ENCODE results near the gene SREBF1. TPM values are rescaled to one million over a fixed set of nuclear protein-coding genes. Genes with fewer than 3 reads are reported as not detected.
A peak's percentile ranks its signal among the peaks of the same experiment; 100 is the strongest.

The SREBF1 gene
- total RNA-seq, 3 donors from 2014 or later (not counting 1 experiment from before 2014, with no cell fraction given) = 80.7 to 208 (median 119) TPM

DNA sequence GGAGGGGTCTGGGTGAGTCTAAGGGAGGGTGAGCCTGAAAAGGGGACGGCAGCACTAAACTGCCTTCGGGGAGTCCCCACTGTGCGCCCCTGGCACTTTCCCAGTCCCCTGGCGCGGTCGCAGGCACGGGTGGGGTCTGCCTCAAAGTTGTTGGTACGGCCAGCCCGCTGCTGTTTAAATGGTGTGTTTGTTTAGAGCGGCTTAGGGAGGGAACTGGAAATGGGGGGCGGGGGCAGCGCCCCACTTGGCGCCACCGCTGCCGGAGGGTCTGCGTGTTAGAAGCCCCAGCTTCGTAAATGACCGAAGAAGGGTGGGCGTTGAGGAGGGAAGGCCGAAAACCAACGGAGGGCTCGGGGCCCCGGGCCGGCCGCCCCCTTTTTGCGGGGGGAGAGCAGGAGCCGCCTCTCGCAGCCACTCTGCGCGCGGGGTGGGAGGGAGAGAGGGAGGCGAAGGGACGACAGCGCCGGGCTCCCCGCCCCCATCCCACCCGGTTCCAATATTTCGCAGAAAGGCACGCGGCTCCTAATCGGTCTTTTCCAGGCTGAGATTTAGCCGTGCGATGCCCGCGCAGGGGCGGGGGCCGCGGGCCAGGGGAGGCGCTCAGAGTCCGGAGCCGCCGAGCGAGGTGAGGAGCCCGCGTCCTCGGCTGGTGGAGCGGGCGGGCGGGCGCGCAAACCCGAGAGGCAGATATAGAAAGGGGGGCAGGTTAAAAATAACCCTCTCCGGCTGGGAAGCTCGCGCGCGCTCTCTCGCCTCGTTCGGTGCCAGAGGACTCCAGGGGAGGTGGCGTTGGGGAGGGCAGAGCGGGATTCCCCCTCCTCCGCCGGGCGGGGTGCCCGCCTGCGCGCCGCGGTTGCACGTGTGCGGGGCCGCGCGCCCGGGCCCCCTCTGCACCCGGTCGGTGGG is 54.9 kb downstream of the SREBF1 start:
- H3K4me1 ChIP-seq (ENCODE audit: control insufficient read depth, insufficient read depth, low read length) = peaks cover 33% of the 10 kb centered on the region
- H3K27me3 Mint-ChIP-seq (ENCODE audit: low read depth in 2 of 2) = peaks cover 0 to 4% of the 10 kb centered on the region in 2 donors
- intact Hi-C loops (cut with micrococcal nuclease) = loop anchor here (2.0 kb wide), 1 partner anchor 29 kb away; no protein-coding TSS in a partner anchor
- ATAC-seq = peak; percentile 51 to 63 (median 59)
- H3K27ac Mint-ChIP-seq = peak overlapping the region in 1 of 2 donors; percentile 44
- H3K36me3 Mint-ChIP-seq = no peaks in the 10 kb centered on the region
- H3K27me3 ChIP-seq (ENCODE audit: control insufficient read depth, insufficient read depth, low read length) = no peaks in the 10 kb centered on the region
- TF ChIP-seq, protein P1, sequence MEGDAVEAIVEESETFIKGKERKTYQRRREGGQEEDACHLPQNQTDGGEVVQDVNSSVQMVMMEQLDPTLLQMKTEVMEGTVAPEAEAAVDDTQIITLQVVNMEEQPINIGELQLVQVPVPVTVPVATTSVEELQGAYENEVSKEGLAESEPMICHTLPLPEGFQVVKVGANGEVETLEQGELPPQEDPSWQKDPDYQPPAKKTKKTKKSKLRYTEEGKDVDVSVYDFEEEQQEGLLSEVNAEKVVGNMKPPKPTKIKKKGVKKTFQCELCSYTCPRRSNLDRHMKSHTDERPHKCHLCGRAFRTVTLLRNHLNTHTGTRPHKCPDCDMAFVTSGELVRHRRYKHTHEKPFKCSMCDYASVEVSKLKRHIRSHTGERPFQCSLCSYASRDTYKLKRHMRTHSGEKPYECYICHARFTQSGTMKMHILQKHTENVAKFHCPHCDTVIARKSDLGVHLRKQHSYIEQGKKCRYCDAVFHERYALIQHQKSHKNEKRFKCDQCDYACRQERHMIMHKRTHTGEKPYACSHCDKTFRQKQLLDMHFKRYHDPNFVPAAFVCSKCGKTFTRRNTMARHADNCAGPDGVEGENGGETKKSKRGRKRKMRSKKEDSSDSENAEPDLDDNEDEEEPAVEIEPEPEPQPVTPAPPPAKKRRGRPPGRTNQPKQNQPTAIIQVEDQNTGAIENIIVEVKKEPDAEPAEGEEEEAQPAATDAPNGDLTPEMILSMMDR (IDR thresholded peaks at IDR 0.05) = no peak
- peaks cover 32 to 37% of the 10 kb centered on the region in 2 donors for H3K4me1 Mint-ChIP-seq
- no peaks in the 10 kb centered on the region for H3K9me3 Mint-ChIP-seq
- no peak overlapping the region for H3K4me3 ChIP-seq (ENCODE audit: low read length)
- WGBS (ENCODE audit: insufficient coverage) = 5% methylated on average over 88 of the region's 88 CpGs
- DNase-seq = peak; percentile 33 to 74
- H3K4me3 Mint-ChIP-seq = peak overlapping the region; percentile 72
- no peak overlapping the region for H3K27ac ChIP-seq (ENCODE audit: low read length)
- no peaks in the 10 kb centered on the region for H3K36me3 ChIP-seq (ENCODE audit: control insufficient read depth, insufficient read depth, low read length)
- no peaks in the 10 kb centered on the region for H3K9me3 ChIP-seq (ENCODE audit: control insufficient read depth, insufficient read depth, low read length)

DNA sequence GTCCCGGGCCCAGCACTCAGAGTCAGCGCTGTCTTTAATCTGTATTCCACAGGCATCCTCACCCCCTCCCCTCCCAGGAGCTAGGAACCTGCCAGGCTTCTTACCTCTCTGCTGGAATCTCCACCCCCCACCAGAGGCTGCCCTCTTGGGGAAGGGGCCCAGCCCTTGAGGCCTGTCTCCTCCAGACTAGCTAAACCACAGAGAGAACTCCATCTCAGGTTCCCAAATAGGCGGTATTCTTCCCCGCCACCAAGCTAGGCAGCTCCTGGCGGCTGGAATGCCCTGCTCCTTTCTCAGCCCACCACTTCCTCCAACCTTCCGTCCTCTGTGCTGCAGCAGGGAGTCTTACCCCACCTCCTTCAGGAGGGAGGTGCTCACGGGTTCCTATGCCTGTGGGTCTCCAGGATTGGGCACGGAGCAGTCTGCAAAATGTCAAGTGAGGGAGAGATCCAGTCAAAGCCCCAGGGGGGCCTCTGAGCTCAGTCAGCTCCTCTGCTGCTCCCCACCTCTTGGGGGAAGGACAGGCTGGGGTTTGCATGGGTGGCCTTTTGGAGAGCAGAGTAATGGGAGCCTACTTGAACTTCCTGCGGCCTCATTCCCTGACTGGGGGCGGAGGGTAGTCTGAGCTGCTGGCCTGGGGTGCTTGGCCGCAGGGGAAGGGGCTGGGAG is 55.7 kb downstream of the SREBF1 start:
- Mint-ChIP-seq H3K36me3 (no peaks in the 10 kb centered on the region), H3K4me1 (peaks cover 28 to 37% of the 10 kb centered on the region in 2 donors), H3K27me3 (ENCODE audit: low read depth in 2 of 2) (peaks cover 0 to 4% of the 10 kb centered on the region in 2 donors), H3K4me3 (peak overlapping the region; percentile 72), H3K27ac (peak overlapping the region in 1 of 2 donors; percentile 44), H3K9me3 (no peaks in the 10 kb centered on the region)
- TF ChIP-seq, protein P1 (IDR thresholded peaks at IDR 0.05) = no peak
- DNase-seq = no peak
- 74% methylated on average over 11 of the region's 11 CpGs for WGBS (ENCODE audit: insufficient coverage)
- H3K9me3 ChIP-seq (ENCODE audit: control insufficient read depth, insufficient read depth, low read length) = no peaks in the 10 kb centered on the region
- H3K4me3 ChIP-seq (ENCODE audit: low read length) = no peak overlapping the region
- H3K27ac ChIP-seq (ENCODE audit: low read length) = no peak overlapping the region
- no peak for ATAC-seq
- no peaks in the 10 kb centered on the region for H3K36me3 ChIP-seq (ENCODE audit: control insufficient read depth, insufficient read depth, low read length)
- H3K4me1 ChIP-seq (ENCODE audit: control insufficient read depth, insufficient read depth, low read length) = peaks cover 33% of the 10 kb centered on the region
- intact Hi-C loops (cut with micrococcal nuclease) = no loop called here
- H3K27me3 ChIP-seq (ENCODE audit: control insufficient read depth, insufficient read depth, low read length) = no peaks in the 10 kb centered on the region

DNA sequence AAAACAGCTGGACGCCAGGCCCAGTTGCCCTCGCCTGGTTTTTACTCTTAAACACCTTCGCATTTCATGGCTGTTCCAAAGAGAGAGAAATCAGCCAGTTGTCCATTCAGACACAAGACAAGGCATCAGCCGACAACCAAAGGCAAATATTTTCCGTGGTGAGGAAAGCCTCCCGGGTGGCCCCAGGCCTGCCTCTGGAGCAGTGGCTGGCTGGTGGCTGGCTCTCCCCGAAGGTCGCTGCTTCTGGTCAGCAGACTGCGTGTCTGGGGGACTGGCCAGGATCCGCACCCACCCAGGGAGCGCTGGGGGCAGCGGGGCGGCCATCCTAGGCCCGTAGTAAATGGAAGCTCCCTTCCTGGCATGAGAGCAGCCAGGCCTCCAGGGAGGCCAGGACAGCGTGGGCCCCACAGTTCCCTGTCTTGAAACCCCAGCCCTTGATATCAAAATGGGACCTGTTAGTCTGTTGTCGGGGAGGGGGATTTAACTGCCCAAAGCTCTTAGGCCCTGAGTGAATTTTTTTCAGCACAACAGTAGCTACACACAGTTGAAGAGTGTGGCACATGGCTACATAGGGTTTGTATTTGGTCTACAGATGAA is 57.7 kb downstream of the SREBF1 start:
- Histone ChIP-seq H3K4me3 (ENCODE audit: low read length) (no peak overlapping the region), H3K27me3 (ENCODE audit: control insufficient read depth, insufficient read depth, low read length) (no peaks in the 10 kb centered on the region), H3K36me3 (ENCODE audit: control insufficient read depth, insufficient read depth, low read length) (no peaks in the 10 kb centered on the region), H3K27ac (ENCODE audit: low read length) (no peak overlapping the region), H3K9me3 (ENCODE audit: control insufficient read depth, insufficient read depth, low read length) (no peaks in the 10 kb centered on the region), H3K4me1 (ENCODE audit: control insufficient read depth, insufficient read depth, low read length) (peaks cover 21% of the 10 kb centered on the region)
- Mint-ChIP-seq H3K4me1 (peaks cover 10 to 19% of the 10 kb centered on the region in 2 donors), H3K27me3 (ENCODE audit: low read depth in 2 of 2) (peaks cover 0 to 4% of the 10 kb centered on the region in 2 donors), H3K36me3 (no peaks in the 10 kb centered on the region), H3K27ac (no peak overlapping the region), H3K9me3 (no peaks in the 10 kb centered on the region), H3K4me3 (no peak overlapping the region)
- intact Hi-C loops (cut with micrococcal nuclease) = no loop called here
- 91% methylated on average over 16 of the region's 16 CpGs for WGBS (ENCODE audit: insufficient coverage)
- DNase-seq (no peak), ATAC-seq (no peak)
- TF ChIP-seq, protein P1 (IDR thresholded peaks at IDR 0.05) = no peak

Measured in natural killer cell (primary cell).